ENCODE data around the gene SMARCA4.

Gene SMARCA4

DNA sequence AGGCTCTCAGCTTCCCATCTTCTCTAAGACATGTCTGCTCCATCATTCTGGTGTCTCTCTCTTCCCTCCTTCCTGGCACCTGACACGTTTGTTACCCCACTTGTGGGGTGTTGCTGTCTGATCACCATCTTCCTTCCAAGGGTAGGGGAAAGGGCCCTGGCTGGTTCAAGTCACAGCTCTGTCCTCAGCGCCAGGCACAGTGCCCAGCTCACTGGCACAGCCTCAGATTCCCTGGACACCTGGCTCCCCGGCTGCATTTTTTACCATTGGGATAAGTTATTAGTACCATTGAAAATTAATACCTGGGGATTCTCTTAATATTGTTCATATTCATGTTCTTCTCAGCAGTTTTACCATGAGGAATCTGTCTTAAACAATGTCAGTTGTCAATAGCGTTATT is 77.7 kb downstream of the SMARCA4 start:
- TF ChIP-seq CTCF (conservative IDR thresholded peaks at IDR 0.05) (no peak), ZFX (IDR thresholded peaks at IDR 0.05) (no peak)
- no peak overlapping the region for H3K27ac ChIP-seq

DNA sequence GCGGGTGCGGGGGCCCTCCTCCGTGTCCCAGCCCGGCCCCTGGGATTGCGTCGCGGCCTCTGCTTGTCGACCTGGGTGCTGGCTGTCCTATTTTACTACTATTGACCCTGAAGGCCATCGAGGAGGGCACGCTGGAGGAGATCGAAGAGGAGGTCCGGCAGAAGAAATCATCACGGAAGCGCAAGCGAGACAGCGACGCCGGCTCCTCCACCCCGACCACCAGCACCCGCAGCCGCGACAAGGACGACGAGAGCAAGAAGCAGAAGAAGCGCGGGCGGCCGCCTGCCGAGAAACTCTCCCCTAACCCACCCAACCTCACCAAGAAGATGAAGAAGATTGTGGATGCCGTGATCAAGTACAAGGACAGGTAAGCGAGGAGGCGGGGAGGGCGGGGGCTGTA is 80.4 kb downstream of the SMARCA4 start:
- TF ChIP-seq CTCF (conservative IDR thresholded peaks at IDR 0.05): no peak
- TF ChIP-seq ZFX (IDR thresholded peaks at IDR 0.05): no peak
- peak overlapping the region; percentile 61 for H3K27ac ChIP-seq

GRCh38 chr19:11041966-11042627 is 81.3 kb downstream of the SMARCA4 start:
- peak overlapping the region; percentile 61 for H3K27ac ChIP-seq
- TF ChIP-seq CTCF (conservative IDR thresholded peaks at IDR 0.05): no peak
- TF ChIP-seq ZFX (IDR thresholded peaks at IDR 0.05): peak; percentile 15; the same call in 1 of the 2 replicates

GRCh38 chr19:11044431-11044830 is 83.6 kb downstream of the SMARCA4 start:
- TF ChIP-seq CTCF (conservative IDR thresholded peaks at IDR 0.05): no peak
- TF ChIP-seq ZFX (IDR thresholded peaks at IDR 0.05): no peak
- H3K27ac ChIP-seq: no peak overlapping the region

DNA sequence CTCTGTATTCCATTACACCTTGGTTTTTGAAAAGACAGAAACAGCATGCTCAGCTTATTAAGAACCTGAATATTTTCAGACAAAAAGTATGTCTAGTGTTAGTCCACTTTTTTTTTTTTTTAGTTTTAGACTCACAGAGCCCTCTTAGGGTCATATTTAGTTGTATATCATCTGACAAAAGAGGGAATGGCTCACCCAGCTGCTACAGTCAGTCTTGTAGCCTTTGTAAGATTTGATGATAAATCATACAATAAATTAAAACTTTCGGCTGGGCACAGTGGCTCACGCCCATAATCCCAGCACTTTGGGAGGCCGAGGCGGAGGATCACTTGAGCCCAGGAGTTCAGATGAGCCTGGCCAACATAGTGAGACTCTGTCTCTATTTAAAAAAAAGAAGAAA is 84.7 kb downstream of the SMARCA4 start:
- H3K27ac ChIP-seq: no peak overlapping the region
- TF ChIP-seq ZFX (IDR thresholded peaks at IDR 0.05): no peak
- no peak for TF ChIP-seq CTCF (conservative IDR thresholded peaks at IDR 0.05)

DNA sequence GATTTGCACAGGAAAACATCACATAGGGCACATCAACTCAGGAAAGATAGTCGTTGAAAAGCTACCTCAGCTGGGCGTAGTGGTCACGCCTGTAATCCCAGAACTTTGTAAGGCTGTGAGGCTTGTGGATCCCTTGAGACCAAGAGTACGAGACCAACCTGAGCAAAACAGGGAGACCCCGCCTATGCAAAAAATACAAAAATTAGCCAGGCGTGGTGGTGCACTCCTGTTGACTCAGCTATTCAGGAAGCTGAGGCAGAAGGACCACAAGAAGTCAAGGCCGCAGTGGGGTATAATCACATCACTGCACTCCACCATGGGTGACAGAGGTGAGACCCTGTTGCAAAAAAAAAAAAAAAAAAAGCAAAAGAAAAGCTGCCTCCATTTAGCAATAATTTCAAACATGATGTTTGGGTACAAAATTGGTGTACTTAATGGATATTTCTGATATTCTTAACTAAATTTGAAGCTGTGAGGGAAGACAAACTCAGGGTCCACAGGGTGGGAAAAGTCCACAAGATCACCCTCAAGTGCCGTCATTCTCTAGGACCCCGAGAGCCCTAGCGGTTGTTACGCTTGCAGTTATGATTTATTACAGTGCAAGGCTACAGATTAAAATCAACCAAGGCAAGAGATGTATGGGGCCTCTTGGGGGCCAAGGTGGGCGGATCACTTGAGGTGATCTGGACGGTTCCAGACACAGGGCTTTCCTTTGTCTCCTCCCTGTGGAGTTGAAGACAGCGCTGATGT is 86.0 kb downstream of the SMARCA4 start:
- TF ChIP-seq ZFX (IDR thresholded peaks at IDR 0.05): no peak
- TF ChIP-seq CTCF (conservative IDR thresholded peaks at IDR 0.05): no peak
- no peak overlapping the region for H3K27ac ChIP-seq

- TF ChIP-seq ZFX (IDR thresholded peaks at IDR 0.05) (no peak), CTCF (conservative IDR thresholded peaks at IDR 0.05) (no peak)
- no peak overlapping the region for H3K27ac ChIP-seq
These were observed 87.0 kb downstream of the SMARCA4 start for GRCh38 chr19:11047866-11048265.

All from C4-2B (cell line).